GM19239 (cell line): ENCODE measurements around the gene CFAP77.
A peak's percentile ranks its signal among the peaks of the same experiment; 100 is the strongest.
"Not testable (repeated sequence)": the region's sequence is repeated elsewhere in the genome, so short reads cannot be mapped to it uniquely, and the experiment has no call there.

Experiments
- DNase-seq: peaks from one replicate; pipeline ENCODE4 v3.0.0; 2011; ENCODE audit warnings: low spot score; ENCODE audit not compliant: insufficient read length
- FAIRE-seq: peaks from 2 replicates; lab custom pipeline; 2011; peaks lifted over from hg19 to GRCh38; lab: Jason Lieb, UNC

Gene CFAP77

GRCh38 chr9:132560616-132561202, 150.7 kb downstream of the CFAP77 start:
- FAIRE-seq (no peak), DNase-seq (no peak)

GRCh38 chr9:132562306-132562573, 152.2 kb downstream of the CFAP77 start:
- no peak for FAIRE-seq
- no peak for DNase-seq

GRCh38 chr9:132564526-132564925, 154.5 kb downstream of the CFAP77 start:
- no peak for FAIRE-seq
- DNase-seq: no peak

- FAIRE-seq, DNase-seq: not testable (repeated sequence)
These were observed 158.8 kb downstream of the CFAP77 start for GRCh38 chr9:132568787-132569186.

GRCh38 chr9:132571806-132572600, 162.0 kb downstream of the CFAP77 start:
- no peak for FAIRE-seq

GRCh38 chr9:132572921-132573320, 162.9 kb downstream of the CFAP77 start:
- DNase-seq (no peak), FAIRE-seq (no peak)

More at GRCh38 chr9:132571806-132572600, 162.0 kb downstream of the CFAP77 start:
- no peak for DNase-seq

GRCh38 chr9:132575005-132575609, 165.1 kb downstream of the CFAP77 start:
- DNase-seq (peak; percentile 78), FAIRE-seq (peak; percentile 47)

GRCh38 chr9:132575811-132576210, 165.8 kb downstream of the CFAP77 start:
- no peak for FAIRE-seq
- DNase-seq: no peak

- DNase-seq (no peak), FAIRE-seq (no peak)
These were observed 167.1 kb downstream of the CFAP77 start for GRCh38 chr9:132577119-132577518.

- DNase-seq (no peak), FAIRE-seq (no peak)
These were observed 168.4 kb downstream of the CFAP77 start for GRCh38 chr9:132578367-132578932.

- FAIRE-seq: no peak
- no peak for DNase-seq
These were observed 169.4 kb downstream of the CFAP77 start for GRCh38 chr9:132579427-132579798.

GRCh38 chr9:132582276-132582785, 172.3 kb downstream of the CFAP77 start, which contains the start of gene BARHL1:
Gene BARHL1 (plus strand): TSS chr9:132582606. CDS start chr9:132582798, 192 bp downstream.
- DNase-seq (no peak), FAIRE-seq (no peak)

GRCh38 chr9:132582786-132583583, 173.0 kb downstream of the CFAP77 start:
- DNase-seq (no peak), FAIRE-seq (no peak)

- no peak for FAIRE-seq
- no peak for DNase-seq
These were observed 173.7 kb downstream of the CFAP77 start for GRCh38 chr9:132583584-132584304.

GRCh38 chr9:132584601-132585560, 174.9 kb downstream of the CFAP77 start:
- no peak for DNase-seq
- FAIRE-seq: no peak

- DNase-seq (no peak), FAIRE-seq (no peak)
These were observed 176.2 kb downstream of the CFAP77 start for GRCh38 chr9:132585954-132586829.

- no peak for DNase-seq
- no peak for FAIRE-seq
These were observed 177.0 kb downstream of the CFAP77 start for GRCh38 chr9:132586830-132587591.
